Measurements from ENCODE around the gene SPTBN1.

GRCh38 chr2:54541995-54542394 is 85.9 kb downstream of the SPTBN1 start:
- no peak for TF ChIP-seq CTCF (IDR thresholded peaks at IDR 0.05; ENCODE audit: low read depth, low read length)
- no peak for TF ChIP-seq EZH2phosphoT487 (IDR thresholded peaks at IDR 0.05; ENCODE audit: low read depth)
